ENCODE data around the gene CTDSPL. TPM values are rescaled to one million over a fixed set of nuclear protein-coding genes. Genes with fewer than 3 reads are reported as not detected.

Gene CTDSPL
- polyA plus RNA-seq, 4 donors = 65.3 to 111 (median 106) TPM

DNA sequence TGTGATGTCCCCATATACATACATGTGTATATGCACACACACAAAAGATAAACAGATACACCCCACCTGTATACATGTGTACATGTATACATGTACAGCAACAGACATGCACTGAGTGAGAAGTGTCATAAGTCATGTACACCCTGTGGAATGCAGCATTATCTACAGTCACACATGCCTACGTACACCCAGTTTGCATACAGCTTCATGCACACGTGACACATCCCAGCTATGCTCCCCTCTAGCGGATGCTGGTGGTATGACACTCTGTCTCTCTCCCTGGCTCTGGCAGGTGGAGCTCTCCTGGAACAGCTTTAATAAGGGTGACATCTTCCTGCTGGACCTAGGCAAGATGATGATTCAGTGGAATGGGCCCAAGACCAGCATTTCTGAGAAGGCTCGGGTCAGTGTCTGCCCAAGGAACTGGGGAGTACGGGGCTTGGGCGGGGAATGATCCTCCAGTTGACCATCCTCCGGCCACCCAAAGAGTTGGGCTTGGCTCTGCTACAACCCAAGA is 135.2 kb downstream of the CTDSPL start:
- DNase-seq (ENCODE audit: low read depth in 4 of 4, low spot score in 3 of 4) = peak in 1 of 4 donors; percentile 58

DNA sequence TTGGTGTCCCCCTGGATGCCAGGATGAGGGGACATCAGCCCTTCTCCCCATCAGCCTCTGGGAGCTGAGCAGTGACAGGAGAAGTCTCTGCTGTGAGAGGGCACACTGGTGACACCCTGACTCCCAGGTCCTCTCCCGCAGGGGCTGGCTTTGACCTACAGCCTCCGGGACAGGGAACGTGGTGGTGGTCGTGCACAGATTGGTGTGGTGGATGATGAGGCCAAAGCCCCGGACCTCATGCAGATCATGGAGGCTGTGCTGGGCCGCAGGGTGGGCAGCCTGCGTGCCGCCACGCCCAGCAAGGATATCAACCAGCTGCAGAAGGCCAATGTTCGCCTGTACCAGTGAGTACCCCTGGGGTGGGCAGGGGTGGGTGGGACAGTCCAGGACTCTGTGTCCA is 135.7 kb downstream of the CTDSPL start:
- DNase-seq (ENCODE audit: low read depth in 4 of 4, low spot score in 3 of 4) = no peak

- DNase-seq (ENCODE audit: low read depth in 4 of 4, low spot score in 3 of 4) = no peak
These were observed 136.2 kb downstream of the CTDSPL start for GRCh38 chr3:37997791-37998370.

DNA sequence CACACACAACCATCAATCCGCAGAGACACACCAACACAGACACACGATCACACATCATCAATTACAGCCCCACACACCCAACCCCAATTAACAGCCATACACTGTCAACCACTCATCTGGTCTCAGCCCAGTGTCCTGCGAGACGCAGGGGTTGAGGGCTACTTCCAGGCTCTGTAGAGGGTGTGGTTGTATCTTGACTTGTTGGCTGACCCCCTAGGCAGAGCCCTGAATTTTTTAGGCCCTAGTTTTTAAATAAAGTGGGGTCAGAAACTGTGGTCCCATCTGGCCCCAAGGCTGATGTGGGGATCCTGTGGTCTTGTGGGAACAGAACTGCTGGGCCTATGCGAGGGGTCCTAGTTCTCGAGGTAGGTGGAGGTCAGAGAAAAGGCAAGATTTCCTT is 138.2 kb downstream of the CTDSPL start:
- DNase-seq (ENCODE audit: low read depth in 4 of 4, low spot score in 3 of 4) = no peak

DNA sequence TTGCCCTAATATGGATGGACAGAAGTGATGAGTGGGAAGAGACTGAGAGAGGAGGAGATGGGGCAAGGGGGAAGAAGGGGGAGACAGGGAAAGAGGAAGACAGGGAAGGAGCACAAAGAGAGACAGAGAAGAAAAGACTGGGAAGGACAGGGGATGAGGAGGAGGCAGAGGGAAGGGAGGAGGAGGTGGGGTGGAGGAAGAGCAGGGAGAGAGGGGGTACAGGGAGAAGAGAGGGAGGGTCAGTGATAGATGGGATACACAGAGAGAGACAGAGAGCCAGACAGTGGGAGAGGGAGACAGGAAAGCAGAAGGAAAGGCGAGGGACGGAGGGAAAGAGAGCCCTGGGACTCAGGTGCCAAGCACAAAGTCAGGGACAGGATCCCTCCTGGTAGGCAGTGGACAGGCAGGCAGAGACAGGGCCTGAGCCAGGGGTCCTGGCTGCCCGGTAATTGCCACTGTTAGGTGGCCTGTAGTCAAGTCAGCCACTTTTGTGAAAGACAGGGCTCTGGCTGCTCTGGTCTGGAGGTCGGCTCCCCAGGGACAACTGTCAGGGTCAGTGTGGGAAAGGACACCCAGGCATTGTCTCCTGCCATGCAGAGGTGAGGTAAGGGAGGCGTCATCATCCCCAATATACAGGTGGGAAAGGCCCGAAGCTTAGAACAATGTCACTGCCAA is 138.7 kb downstream of the CTDSPL start:
- DNase-seq (ENCODE audit: low read depth in 4 of 4, low spot score in 3 of 4) = no peak

- no peak for DNase-seq (ENCODE audit: low read depth in 4 of 4, low spot score in 3 of 4)
These were observed 139.3 kb downstream of the CTDSPL start for GRCh38 chr3:38000965-38001455.

GRCh38 chr3:38001456-38002081 is 139.9 kb downstream of the CTDSPL start:
- no peak for DNase-seq (ENCODE audit: low read depth in 4 of 4, low spot score in 3 of 4)

DNA sequence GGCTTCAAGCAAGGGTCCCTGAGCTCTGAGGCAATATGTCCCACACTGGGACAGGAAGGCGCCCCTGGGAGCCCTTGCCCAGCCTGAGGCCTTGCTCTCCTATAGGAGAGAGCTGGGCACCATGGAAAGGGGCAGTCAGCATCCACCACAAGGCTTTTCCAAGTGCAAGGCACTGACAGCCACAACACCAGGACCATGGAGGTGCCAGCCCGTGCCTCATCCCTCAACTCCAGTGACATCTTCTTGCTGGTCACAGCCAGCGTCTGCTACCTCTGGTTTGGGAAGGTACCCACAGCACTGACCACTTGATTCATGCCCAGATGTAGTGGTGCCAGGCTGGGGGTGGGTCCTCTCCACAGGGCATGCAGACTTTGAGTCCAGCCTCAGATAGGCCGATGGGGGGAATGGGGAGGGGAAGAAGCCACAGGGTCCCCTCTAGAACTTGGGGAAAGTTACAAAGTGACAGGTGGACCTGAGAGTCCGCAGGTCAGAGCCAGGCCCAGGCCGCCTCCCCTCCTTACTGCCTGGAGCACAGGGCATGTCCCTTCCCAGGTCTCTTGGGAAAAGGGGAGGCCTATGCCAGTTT is 140.7 kb downstream of the CTDSPL start:
- DNase-seq (ENCODE audit: low read depth in 4 of 4, low spot score in 3 of 4) = no peak

GRCh38 chr3:38002940-38003339 is 141.3 kb downstream of the CTDSPL start:
- DNase-seq (ENCODE audit: low read depth in 4 of 4, low spot score in 3 of 4) = no peak

GRCh38 chr3:38003371-38003816 is 141.7 kb downstream of the CTDSPL start:
- no peak for DNase-seq (ENCODE audit: low read depth in 4 of 4, low spot score in 3 of 4)

GRCh38 chr3:38003817-38004414 is 142.2 kb downstream of the CTDSPL start:
- no peak for DNase-seq (ENCODE audit: low read depth in 4 of 4, low spot score in 3 of 4)

DNA sequence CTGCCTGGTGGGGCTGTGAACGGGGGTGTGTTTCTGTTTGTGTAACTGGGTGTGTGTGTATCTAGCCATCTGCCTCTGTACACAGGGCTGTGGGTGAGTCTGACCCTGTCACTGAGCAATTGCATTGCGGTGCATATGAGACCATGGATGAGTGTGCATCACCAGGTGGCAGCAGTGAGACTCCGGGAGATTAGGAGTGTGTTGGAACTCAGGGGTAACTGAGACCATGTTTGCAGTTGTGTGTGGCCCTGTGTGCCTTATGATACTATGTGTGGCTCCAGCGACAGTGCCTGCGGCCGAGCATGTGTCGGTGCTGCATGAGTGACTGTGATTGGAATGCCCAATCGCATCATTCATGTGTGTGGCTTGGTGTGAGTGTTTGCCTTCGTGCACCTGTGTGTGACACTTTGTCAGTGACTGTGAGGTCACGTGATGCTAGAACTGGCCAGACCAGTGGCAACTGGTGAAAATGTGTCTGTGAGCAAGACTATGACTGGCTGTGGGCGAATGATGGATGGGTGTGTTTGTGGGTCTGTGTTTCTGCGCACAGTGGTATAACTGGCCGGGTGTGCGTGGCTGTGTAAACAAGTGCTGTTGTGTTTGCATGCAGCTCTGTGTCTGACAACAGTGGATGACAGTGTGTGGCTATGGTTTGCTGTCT is 142.9 kb downstream of the CTDSPL start:
- no peak for DNase-seq (ENCODE audit: low read depth in 4 of 4, low spot score in 3 of 4)

DNA sequence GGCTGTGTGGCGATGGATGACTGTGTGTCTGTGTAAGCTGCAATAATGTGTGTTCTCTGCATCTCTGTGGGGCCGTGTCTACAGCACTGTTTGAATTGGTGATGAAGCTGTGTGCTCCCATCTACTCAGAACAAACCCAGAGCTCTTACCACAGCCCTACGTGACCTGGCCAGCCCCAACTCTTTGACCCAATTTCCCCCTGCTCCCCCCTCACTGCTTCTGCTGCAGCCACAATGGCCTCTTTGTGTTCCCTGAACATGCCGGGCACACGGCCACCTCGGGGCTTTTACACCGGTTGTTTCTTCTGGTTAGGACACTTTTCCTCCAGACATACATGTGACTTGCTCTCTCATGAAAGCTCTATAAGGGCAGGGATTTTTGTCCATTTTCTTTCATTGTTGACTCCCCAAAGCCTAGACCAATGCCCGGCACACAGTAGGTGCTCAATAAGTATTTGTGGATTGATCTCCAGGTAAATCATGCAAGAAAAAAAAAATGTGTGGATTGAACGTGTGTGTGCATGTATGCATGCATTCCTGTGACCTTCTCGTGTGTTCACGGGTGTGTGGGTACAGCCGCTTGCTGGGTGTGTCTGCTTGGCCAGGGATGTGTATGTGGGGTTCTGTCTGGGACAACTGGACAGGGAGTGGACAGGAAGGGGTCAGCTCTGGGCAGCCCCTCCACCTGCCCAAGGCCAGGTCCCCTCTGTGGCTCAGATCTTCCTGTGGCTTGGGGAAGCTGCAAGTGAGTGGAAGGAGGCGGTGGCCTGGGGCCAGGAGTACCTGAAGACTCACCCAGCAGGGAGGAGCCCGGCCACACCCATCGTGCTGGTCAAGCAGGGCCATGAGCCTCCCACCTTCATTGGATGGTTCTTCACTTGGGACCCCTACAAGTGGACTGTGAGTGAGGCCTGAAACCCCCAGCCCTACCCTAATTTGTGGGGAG is 143.7 kb downstream of the CTDSPL start:
- DNase-seq (ENCODE audit: low read depth in 4 of 4, low spot score in 3 of 4) = no peak

GRCh38 chr3:38006031-38006430 is 144.4 kb downstream of the CTDSPL start:
- no peak for DNase-seq (ENCODE audit: low read depth in 4 of 4, low spot score in 3 of 4)

DNA sequence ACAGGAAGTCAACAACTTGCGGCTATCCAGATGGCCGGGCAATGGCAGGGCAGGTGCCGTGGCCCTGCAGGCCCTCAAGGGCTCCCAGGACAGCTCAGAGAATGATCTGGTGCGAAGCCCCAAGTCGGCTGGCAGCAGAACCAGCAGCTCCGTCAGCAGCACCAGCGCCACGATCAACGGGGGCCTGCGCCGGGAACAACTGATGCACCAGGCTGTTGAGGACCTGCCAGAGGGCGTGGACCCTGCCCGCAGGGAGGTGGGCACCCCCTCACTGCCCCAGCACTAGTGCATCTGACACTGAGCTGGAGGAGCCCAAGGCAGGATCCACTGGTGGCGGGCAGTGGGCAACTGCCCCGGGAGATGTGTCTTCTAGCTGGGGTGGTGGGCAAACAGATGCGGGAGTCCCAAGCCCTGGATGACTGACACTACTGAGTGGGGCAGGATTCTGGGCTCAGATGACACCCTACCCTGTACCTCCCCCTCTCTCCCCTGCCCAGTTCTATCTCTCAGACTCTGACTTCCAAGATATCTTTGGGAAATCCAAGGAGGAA is 144.8 kb downstream of the CTDSPL start:
- no peak for DNase-seq (ENCODE audit: low read depth in 4 of 4, low spot score in 3 of 4)

DNA sequence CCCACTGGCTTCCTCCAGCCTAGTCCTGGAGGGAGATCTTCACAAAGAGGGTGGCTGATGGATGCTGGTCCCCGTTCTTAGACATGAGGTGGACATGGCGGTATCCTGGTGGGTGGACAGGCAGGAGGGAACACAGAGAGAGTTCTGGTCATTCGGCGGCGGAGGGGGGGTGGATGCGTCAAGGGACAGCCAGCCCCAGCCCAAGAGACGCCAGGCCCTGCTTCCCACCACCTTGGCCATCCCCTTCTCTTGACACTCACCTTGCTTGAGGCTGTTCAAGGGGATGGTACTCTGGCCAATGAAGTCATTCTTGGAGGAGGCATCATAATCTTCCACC is 146.0 kb downstream of the CTDSPL start:
- no peak for DNase-seq (ENCODE audit: low read depth in 4 of 4, low spot score in 3 of 4)

DNA sequence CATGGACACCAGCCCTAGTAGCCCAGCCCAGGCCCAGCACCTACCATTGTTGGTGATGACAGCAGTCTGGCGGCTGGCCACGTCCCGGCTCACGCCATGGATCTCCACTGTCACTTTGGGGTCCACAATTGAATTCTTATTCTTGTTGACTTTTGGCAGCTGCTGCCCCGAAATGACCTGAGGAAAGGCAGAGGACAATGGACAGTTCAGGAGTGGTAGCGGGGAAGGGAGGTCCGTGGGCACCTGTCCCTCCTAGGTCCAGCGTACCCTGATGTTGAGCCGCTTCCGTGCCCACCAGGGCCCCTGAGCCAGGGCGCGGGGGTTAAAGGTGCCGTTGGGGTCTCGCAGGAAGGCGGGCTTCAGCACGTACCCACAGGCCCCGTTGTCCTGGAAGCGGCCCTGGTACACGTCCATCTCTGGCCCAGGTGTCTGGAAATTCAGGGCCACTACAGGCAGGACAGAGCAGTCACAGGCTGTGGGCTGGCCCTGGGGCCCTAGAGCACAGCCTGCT is 146.6 kb downstream of the CTDSPL start:
- DNase-seq (ENCODE audit: low read depth in 4 of 4, low spot score in 3 of 4) = no peak

DNA sequence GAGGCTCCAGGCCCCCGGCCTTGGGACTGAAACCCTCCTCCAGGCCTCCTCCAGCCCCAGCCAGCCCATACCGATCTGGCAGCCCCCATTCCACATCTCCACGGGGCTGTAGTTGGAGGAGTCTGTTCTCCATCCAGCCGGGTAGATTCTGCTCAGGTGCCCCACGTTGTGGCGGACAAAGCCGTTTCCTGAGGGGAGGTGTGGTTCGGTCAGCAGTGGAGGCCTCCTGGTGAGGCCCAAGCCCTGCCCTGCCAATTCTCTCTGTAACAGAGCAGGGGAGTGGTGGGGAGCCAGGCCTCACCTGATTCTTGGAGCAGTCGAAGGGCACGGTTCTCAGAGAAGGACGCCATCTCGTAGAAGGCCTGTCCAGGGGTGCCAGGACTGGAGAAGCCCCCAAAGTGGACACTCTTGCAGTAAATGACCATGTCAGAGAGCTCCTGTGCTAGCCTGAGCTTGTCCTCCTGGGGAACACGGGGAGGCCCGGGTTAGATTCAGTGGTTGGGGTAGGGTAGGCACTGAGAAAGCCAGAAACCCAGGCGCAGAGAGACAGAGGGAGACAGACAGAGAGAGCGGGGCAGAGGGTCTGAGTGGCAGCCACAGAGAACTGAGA is 147.4 kb downstream of the CTDSPL start:
- DNase-seq (ENCODE audit: low read depth in 4 of 4, low spot score in 3 of 4) = no peak
